GM12892 (cell line): ENCODE data around the gene KDR.

Source experiments
- POLR2A ChIP-seq: IDR thresholded peaks from 2 replicates; pipeline ENCODE4 v1.6.1; 2011; ENCODE audit warnings: low read depth, low read length, control low read depth
- POLR2AphosphoS5 ChIP-seq: IDR thresholded peaks from 2 replicates; pipeline ENCODE4 v1.6.1; 2011; ENCODE audit warnings: low read depth, low read length, control low read depth
- TAF1 ChIP-seq: IDR thresholded peaks from 2 replicates; pipeline ENCODE4 v1.6.1; 2011; ENCODE audit warnings: low read depth, mild to moderate bottlenecking, control low read depth, low read length, borderline replicate concordance

DNA sequence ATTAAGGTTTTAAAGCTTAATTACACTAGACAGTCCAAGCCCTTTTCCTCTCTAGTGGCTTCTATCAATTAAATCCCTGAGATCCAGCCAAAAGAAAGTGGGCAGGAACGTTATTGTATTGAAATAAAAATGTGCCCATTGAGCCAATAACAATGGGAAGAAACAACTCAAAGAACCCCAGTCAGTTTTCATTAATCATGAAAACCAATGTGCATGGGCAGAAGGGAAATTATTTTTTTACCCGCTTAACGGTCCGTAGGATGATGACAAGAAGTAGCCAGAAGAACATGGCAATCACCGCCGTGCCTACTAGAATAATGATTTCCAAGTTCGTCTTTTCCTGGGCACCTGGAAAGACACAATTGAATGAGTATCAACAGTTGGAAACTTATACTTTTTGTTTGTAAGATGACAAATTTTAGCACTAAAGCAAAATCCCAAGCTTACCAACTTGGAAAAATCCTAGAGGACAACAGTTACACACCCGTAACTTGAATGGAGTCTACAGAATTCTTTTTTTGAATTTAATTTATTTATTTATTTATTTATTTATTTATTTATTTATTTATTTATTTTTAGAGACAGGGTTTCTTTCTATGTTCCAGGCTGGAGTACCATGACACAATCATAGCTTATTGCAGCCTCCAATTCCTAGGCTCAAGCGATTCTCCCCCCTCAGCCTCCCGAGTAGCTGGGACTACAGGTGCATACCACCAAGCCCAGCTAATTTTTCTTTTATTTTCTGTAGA lies 26.8 kb downstream of the KDR start:
- TF ChIP-seq POLR2A (no peak), POLR2AphosphoS5 (no peak), TAF1 (no peak)
